ENCODE measurements around the gene APOL4. TPM values are rescaled to one million over a fixed set of nuclear protein-coding genes. Genes with fewer than 3 reads are reported as not detected.
"Not testable (repeated sequence)": the region's sequence is repeated elsewhere in the genome, so short reads cannot be mapped to it uniquely, and the experiment has no call there.

APOL4 gene
- total RNA-seq, 2 experiments from 2014 or later, result 0.07 to 0.20 TPM

GRCh38 chr22:36175892-36176291 is 25.7 kb downstream of the APOL4 start:
- Mint-ChIP-seq H3K9me3 (peaks cover 6% of the 10 kb centered on the region), H3K4me1 (ENCODE audit: low read depth) (peaks cover 7% of the 10 kb centered on the region), H3K27me3 (ENCODE audit: low read depth) (no peaks in the 10 kb centered on the region), H3K27ac (no peak overlapping the region), H3K4me3 (no peak overlapping the region), H3K36me3 (ENCODE audit: low read depth) (no peaks in the 10 kb centered on the region)
- CTCF ChIA-PET, result interaction anchor here (0.7 to 7.5 kb wide), 4 partner anchors 10 to 110 kb away, joined by 3 to 49 read pairs (median 10); partner anchors contain the start of gene APOL3
- no peak for DNase-seq
- intact Hi-C loops (cut with micrococcal nuclease), result no loop called here

DNA sequence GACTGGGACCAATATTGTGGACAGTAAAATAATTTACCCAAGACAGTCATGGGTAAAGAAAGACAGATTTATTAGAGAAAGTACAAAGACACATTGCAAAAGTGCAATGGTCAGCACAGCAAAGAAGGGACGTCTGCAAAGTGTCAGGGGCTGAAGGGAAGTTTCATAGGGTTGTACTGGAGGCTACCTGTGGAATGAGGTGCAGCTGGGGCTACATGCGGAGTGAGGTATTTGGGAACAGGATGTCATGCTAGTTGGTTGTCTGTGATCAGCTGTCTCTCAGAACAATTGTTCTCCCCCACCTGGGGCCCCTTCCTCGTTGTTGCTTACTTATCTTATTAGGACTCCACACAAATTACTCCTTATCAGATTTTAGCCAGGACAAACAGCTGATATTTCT is 29.7 kb downstream of the APOL4 start:
- no peak for DNase-seq
- Mint-ChIP-seq H3K4me3 (no peak overlapping the region), H3K36me3 (ENCODE audit: low read depth) (no peaks in the 10 kb centered on the region), H3K9me3 (peaks cover 15% of the 10 kb centered on the region), H3K4me1 (ENCODE audit: low read depth) (peaks cover 5% of the 10 kb centered on the region), H3K27me3 (ENCODE audit: low read depth) (no peaks in the 10 kb centered on the region), H3K27ac (no peak overlapping the region)
- CTCF ChIA-PET, result interaction anchor here (0.9 kb wide), 1 partner anchor 27 kb away, joined by 3 read pairs; no protein-coding TSS in a partner anchor
- intact Hi-C loops (cut with micrococcal nuclease), result no loop called here

DNA sequence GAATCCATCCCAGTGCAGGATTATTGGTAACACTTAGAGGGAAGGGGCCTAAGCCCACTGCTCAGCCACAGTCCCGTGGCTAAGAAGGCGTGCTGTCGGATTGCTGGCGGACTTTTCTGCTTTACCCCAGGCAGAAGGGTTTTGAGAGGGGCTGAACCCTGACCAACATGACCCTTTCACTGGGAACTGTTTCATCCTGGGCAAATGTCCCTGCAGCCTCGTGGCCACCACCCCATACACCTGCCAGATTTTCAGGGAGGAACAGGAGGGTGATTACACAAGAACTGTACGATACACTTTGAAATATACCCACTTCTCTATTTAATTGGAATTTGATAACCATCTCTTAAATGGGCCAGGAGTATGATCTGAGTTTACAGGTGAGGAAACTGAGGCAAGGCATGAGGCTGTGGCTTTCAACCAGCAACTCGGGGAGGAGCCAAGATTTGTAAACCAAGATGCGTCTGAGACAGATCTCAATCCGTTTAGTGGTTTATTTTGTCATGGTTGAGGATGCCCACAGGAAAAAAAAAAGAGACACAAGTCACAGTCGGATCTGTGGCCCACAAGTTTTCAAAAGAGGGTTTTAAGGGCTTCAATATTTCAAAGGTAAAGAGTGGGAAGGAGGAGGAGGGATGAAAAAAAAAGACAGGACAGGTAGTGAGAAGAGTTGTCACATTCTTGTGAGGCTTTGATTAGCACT is 34.9 kb downstream of the APOL4 start:
- Mint-ChIP-seq H3K4me1 (ENCODE audit: low read depth) (peaks cover 39% of the 10 kb centered on the region), H3K9me3 (peaks cover 14% of the 10 kb centered on the region), H3K4me3 (no peak overlapping the region), H3K36me3 (ENCODE audit: low read depth) (no peaks in the 10 kb centered on the region), H3K27me3 (ENCODE audit: low read depth) (no peaks in the 10 kb centered on the region), H3K27ac (no peak overlapping the region)
- intact Hi-C loops (cut with micrococcal nuclease), result no loop called here
- no peak for DNase-seq
- CTCF ChIA-PET, result interaction anchor here (1.0 kb wide), 1 partner anchor 9 kb away, joined by 3 read pairs; no protein-coding TSS in a partner anchor

GRCh38 chr22:36166086-36166485 is 35.5 kb downstream of the APOL4 start:
- Mint-ChIP-seq H3K4me1 (ENCODE audit: low read depth) (peaks cover 45% of the 10 kb centered on the region), H3K27ac (no peak overlapping the region), H3K36me3 (ENCODE audit: low read depth) (no peaks in the 10 kb centered on the region), H3K27me3 (ENCODE audit: low read depth) (no peaks in the 10 kb centered on the region), H3K9me3 (peaks cover 14% of the 10 kb centered on the region), H3K4me3 (no peak overlapping the region)
- CTCF ChIA-PET, result interaction anchor here (1.0 kb wide), 1 partner anchor 10 kb away, joined by 3 read pairs; no protein-coding TSS in a partner anchor
- no peak for DNase-seq
- intact Hi-C loops (cut with micrococcal nuclease), result no loop called here

DNA sequence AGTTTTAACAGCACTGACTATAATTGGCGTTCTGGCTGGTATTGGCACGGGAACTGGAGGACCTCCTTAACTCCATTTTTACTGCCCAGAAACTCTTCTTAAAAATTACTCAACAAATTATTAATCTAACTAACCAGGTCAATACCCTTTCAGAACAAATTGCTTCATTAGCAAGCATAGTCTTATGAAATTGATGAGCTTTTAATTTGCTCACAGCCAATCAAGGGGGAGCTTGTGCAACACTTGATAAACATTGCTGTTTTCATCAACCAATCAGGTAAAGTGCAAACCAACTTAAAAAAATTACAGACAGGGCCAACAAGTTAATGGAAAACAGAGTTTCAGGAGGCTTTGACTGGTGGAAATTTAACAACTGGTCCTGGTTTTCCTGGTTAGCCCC is 36.5 kb downstream of the APOL4 start:
- H3K4me1 Mint-ChIP-seq (ENCODE audit: low read depth), result peaks cover 54% of the 10 kb centered on the region
- H3K4me3 Mint-ChIP-seq, result no peak overlapping the region
- H3K36me3 Mint-ChIP-seq (ENCODE audit: low read depth), result no peaks in the 10 kb centered on the region
- no peaks in the 10 kb centered on the region for H3K27me3 Mint-ChIP-seq (ENCODE audit: low read depth)
- CTCF ChIA-PET, result interaction anchor here (1.0 kb wide), 1 partner anchor 41 kb away, joined by 4 read pairs; no protein-coding TSS in a partner anchor
- no peak for DNase-seq
- intact Hi-C loops (cut with micrococcal nuclease), result no loop called here
- H3K27ac Mint-ChIP-seq, result no peak overlapping the region
- H3K9me3 Mint-ChIP-seq, result peaks cover 14% of the 10 kb centered on the region

DNA sequence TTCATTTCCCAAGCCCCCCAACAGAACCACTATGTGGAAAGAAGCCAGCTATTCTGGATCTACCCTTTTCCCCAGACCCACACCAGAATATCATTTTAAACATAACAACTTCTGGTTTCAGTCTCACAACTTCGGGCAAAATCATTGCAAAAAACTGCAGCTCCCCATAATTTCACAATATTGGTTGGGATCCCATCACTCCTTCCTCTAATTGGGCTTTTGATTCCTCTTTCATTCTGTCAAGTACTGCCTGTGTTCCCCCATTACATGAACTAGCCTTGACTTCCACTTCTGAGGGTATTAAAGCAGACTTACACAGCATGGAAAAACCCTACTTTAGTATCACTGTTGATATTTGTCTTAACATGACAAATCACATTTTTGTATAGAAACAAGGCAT is 37.0 kb downstream of the APOL4 start:
- H3K27ac Mint-ChIP-seq, result no peak overlapping the region
- peaks cover 56% of the 10 kb centered on the region for H3K4me1 Mint-ChIP-seq (ENCODE audit: low read depth)
- CTCF ChIA-PET, result interaction anchor here (1.0 to 6.6 kb wide), 3 partner anchors 15 to 40 kb away, joined by 4 to 49 read pairs (median 6); no protein-coding TSS in a partner anchor
- no peaks in the 10 kb centered on the region for H3K27me3 Mint-ChIP-seq (ENCODE audit: low read depth)
- peaks cover 14% of the 10 kb centered on the region for H3K9me3 Mint-ChIP-seq
- no peak for DNase-seq
- intact Hi-C loops (cut with micrococcal nuclease), result no loop called here
- H3K36me3 Mint-ChIP-seq (ENCODE audit: low read depth), result no peaks in the 10 kb centered on the region
- no peak overlapping the region for H3K4me3 Mint-ChIP-seq

GRCh38 chr22:36163497-36163896 is 38.1 kb downstream of the APOL4 start:
- H3K4me1 Mint-ChIP-seq (ENCODE audit: low read depth), result peaks cover 68% of the 10 kb centered on the region
- no peaks in the 10 kb centered on the region for H3K36me3 Mint-ChIP-seq (ENCODE audit: low read depth)
- CTCF ChIA-PET, result interaction anchor here (0.6 to 6.6 kb wide), 4 partner anchors 12 to 51 kb away, joined by 4 to 49 read pairs (median 6); no protein-coding TSS in a partner anchor
- H3K27me3 Mint-ChIP-seq (ENCODE audit: low read depth), result no peaks in the 10 kb centered on the region
- DNase-seq, result no peak
- intact Hi-C loops (cut with micrococcal nuclease), result no loop called here
- peaks cover 6% of the 10 kb centered on the region for H3K9me3 Mint-ChIP-seq
- no peak overlapping the region for H3K27ac Mint-ChIP-seq
- no peak overlapping the region for H3K4me3 Mint-ChIP-seq

DNA sequence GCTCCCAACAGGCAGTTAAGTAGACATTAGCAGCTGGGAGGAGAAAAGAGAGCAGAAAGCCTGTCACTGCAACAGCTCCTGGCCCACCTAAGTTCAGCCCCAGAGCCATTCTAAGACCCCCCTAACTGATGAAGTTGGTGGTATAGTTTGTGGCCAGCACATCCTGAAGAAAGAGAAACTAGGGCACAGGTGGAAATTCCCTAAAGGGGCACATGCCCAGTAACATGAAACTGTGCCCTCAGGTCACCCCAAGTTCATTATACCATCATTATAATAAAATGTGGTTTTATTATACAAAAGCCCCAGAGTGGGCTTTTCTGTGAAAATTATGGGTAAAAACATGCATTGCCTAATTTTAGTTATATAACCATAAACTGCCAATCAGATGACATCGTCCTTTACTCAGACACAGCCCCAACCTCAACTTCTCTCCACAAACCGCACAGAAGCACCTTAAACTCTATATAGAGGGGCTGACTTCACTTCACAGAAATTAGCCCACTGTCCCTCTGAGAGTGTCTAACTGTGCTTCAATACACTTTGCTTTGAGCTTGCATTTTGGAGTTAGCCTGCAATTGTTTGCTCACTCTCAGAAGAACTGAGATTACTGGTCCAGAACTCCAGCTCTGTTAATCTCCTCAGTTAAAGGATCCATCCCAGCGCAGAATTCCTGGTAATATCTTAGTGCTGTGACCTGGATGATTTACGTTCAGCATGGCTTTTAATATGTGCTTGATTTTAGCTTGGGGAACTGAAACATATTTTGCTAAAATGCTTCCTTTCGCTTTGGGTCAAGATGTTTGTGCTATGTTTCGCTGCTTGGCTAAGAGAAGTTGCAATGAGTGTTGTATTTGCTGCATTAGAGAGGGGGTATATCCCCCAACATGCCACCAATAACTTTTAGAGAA is 39.2 kb downstream of the APOL4 start:
- CTCF ChIA-PET, result interaction anchor here (1.4 to 6.6 kb wide), 4 partner anchors 10 to 96 kb away, joined by 5 to 49 read pairs (median 6); no protein-coding TSS in a partner anchor
- H3K36me3 Mint-ChIP-seq (ENCODE audit: low read depth), result peaks cover under 1% of the 10 kb centered on the region
- intact Hi-C loops (cut with micrococcal nuclease), result no loop called here
- peak overlapping the region; percentile 4 for H3K27ac Mint-ChIP-seq
- no peak overlapping the region for H3K4me3 Mint-ChIP-seq
- no peak for DNase-seq
- H3K4me1 Mint-ChIP-seq (ENCODE audit: low read depth), result peaks cover 75% of the 10 kb centered on the region
- H3K9me3 Mint-ChIP-seq, result no peaks in the 10 kb centered on the region
- H3K27me3 Mint-ChIP-seq (ENCODE audit: low read depth), result no peaks in the 10 kb centered on the region

DNA sequence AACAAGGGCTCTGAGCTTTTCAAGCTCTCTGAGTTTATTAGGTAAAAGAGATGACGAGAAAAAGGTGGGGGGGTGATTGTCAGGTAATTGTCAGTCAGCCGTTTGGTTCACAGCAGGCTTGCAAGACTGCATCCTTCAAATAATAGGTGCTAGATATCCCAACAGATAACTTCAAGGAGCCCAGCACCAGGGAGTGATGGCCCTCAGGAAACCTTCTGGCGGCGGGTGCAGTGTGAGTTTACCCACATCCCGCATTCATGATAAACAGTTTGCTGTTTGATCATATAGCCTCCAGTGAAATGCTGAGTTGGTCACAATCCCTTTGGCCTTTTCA is 39.8 kb downstream of the APOL4 start:
- intact Hi-C loops (cut with micrococcal nuclease); H3K36me3 Mint-ChIP-seq (ENCODE audit: low read depth); H3K27me3 Mint-ChIP-seq (ENCODE audit: low read depth); H3K4me3 Mint-ChIP-seq; DNase-seq; H3K9me3 Mint-ChIP-seq: not testable (repeated sequence)
- CTCF ChIA-PET, result interaction anchor here (1.4 to 6.6 kb wide), 3 partner anchors 10 to 96 kb away, joined by 5 to 49 read pairs (median 6); no protein-coding TSS in a partner anchor
- peak overlapping the region; percentile 4 for H3K27ac Mint-ChIP-seq
- peaks cover 76% of the 10 kb centered on the region for H3K4me1 Mint-ChIP-seq (ENCODE audit: low read depth)

DNA sequence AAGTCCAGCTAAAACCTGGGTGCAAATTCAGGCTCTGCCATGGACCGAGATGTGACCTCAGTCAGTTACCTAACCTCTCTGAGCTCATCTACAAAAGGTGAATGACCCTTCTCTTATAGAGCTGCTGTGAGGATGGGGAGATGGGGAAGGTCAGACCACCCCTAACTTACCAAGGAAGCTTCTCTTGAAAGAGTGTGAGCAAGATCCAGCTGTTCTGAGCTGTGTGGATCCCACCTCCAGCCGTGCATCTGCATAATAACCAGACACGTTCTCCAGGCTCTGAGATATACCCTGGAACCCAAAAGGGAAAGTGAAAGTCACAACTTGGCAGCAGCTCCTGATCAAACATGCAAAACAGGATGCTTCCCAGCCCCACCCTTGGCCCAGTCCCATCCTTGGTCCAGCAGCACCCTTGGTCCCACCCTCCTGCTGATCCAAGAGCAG is 41.1 kb downstream of the APOL4 start, which contains the start of gene APOL3:
Gene APOL3, minus strand, starts transcription at position 257 of the 444 bp plus-strand sequence. CDS start 11,700 bp downstream, outside the sequence.
- H3K4me3 Mint-ChIP-seq, result peak within 1 kb of the TSS; percentile 76
- H3K27me3 Mint-ChIP-seq (ENCODE audit: low read depth), result no peaks in the 10 kb centered on the region
- peaks cover 9% of the 10 kb centered on the region for H3K36me3 Mint-ChIP-seq (ENCODE audit: low read depth)
- intact Hi-C loops (cut with micrococcal nuclease), result no loop called here
- peak within 1 kb of the TSS; percentile 88 for H3K27ac Mint-ChIP-seq
- no peaks in the 10 kb centered on the region for H3K9me3 Mint-ChIP-seq
- peaks cover 78% of the 10 kb centered on the region for H3K4me1 Mint-ChIP-seq (ENCODE audit: low read depth)
- CTCF ChIA-PET, result interaction anchor here (1.1 to 6.6 kb wide), 4 partner anchors 16 to 95 kb away, joined by 3 to 49 read pairs (median 6); no protein-coding TSS in a partner anchor
- peak; percentile 67 for DNase-seq

DNA sequence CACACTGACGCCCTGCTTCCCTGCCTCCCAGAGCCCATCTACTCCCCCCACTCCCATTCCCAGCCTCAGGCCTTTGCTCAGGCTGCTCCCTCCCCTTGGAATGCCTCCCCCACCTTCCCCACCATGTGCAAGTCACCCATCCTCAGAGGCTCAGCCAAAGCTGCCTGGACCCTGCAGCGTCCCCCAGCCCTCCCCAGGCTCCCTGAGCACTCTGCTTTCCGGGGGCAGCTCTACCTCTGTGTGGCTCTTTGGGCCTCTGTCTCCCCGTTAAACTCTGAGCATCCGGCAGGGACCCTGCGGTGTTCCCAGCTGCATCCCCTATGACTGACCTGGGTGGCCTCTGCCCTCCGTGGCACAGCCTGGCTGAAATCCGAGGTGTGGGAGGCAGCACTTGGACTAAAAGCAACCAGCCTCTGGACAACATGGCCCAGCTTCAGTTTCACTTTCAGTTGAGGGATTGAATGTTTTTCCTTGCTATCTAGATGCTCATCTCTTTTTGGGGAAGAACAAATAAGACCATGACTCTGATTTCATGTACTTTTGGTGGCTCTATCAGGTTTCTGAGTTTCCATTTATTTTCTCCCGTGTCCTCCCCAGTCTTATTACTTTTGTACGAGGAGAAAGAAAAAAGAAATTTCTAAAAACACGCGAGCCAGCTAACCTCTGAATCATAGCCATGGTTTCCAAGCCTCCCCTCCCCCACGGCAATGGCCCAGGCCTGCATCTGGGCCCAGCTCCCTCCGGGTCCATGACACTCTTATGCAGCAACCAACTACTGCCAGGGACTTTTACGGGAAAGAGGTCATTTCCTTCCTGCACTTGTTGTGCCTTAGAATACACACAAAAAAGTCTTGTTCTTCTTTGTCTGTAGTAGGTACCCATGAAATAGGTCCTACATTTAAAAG is 44.8 kb downstream of the APOL4 start:
- Mint-ChIP-seq H3K27me3 (ENCODE audit: low read depth) (no peaks in the 10 kb centered on the region), H3K27ac (peak overlapping the region; percentile 99), H3K4me3 (peak overlapping the region; percentile 92), H3K4me1 (ENCODE audit: low read depth) (peaks cover 88% of the 10 kb centered on the region), H3K9me3 (no peaks in the 10 kb centered on the region), H3K36me3 (ENCODE audit: low read depth) (peaks cover 23% of the 10 kb centered on the region)
- CTCF ChIA-PET, result interaction anchor here (0.7 to 2.1 kb wide), 5 partner anchors 13 to 24 kb away, joined by 3 to 6 read pairs (median 5); no protein-coding TSS in a partner anchor
- intact Hi-C loops (cut with micrococcal nuclease), result loop anchor here (5.0 to 10.0 kb wide), 3 partner anchors 81 to 509 kb away; partner anchors contain the start of genes APOL2, APOL6 and TXN2
- DNase-seq, result peak; percentile 92
